ENCODE results near the gene ABCB1.

GRCh38 chr7:87530126-87530525 is 70.6 kb downstream of the ABCB1 start:
- TF ChIP-seq CTCF (IDR thresholded peaks at IDR 0.05; ENCODE audit: poor library complexity, severe bottlenecking) (no peak), EP300 (conservative IDR thresholded peaks at IDR 0.05; ENCODE audit: poor library complexity, severe bottlenecking) (no peak), POLR2AphosphoS5 (IDR thresholded peaks at IDR 0.05) (no peak), SMC3 (conservative IDR thresholded peaks at IDR 0.05; ENCODE audit: poor library complexity) (no peak), TAF1 (IDR thresholded peaks at IDR 0.05; ENCODE audit: low read depth) (no peak), EZH2 (IDR thresholded peaks at IDR 0.05; ENCODE audit: borderline replicate concordance, insufficient read depth, low read length, poor library complexity, severe bottlenecking) (no peak), RAD21 (conservative IDR thresholded peaks at IDR 0.05) (no peak)
- TF ChIP-seq, protein P1, sequence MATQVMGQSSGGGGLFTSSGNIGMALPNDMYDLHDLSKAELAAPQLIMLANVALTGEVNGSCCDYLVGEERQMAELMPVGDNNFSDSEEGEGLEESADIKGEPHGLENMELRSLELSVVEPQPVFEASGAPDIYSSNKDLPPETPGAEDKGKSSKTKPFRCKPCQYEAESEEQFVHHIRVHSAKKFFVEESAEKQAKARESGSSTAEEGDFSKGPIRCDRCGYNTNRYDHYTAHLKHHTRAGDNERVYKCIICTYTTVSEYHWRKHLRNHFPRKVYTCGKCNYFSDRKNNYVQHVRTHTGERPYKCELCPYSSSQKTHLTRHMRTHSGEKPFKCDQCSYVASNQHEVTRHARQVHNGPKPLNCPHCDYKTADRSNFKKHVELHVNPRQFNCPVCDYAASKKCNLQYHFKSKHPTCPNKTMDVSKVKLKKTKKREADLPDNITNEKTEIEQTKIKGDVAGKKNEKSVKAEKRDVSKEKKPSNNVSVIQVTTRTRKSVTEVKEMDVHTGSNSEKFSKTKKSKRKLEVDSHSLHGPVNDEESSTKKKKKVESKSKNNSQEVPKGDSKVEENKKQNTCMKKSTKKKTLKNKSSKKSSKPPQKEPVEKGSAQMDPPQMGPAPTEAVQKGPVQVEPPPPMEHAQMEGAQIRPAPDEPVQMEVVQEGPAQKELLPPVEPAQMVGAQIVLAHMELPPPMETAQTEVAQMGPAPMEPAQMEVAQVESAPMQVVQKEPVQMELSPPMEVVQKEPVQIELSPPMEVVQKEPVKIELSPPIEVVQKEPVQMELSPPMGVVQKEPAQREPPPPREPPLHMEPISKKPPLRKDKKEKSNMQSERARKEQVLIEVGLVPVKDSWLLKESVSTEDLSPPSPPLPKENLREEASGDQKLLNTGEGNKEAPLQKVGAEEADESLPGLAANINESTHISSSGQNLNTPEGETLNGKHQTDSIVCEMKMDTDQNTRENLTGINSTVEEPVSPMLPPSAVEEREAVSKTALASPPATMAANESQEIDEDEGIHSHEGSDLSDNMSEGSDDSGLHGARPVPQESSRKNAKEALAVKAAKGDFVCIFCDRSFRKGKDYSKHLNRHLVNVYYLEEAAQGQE (IDR thresholded peaks at IDR 0.05; ENCODE audit: borderline replicate concordance): no peak

Measured in neural cell (in vitro differentiated cells).